Measurements from ENCODE around the gene LRGUK.
"Not testable (repeated sequence)": the region's sequence is repeated elsewhere in the genome, so short reads cannot be mapped to it uniquely, and the experiment has no call there.

The LRGUK gene

GRCh38 chr7:134189559-134189958 lies 62.4 kb downstream of the LRGUK start:
- no peak for DNase-seq

- DNase-seq: no peak
Measured at GRCh38 chr7:134191876-134192275, 64.7 kb downstream of the LRGUK start.

DNA sequence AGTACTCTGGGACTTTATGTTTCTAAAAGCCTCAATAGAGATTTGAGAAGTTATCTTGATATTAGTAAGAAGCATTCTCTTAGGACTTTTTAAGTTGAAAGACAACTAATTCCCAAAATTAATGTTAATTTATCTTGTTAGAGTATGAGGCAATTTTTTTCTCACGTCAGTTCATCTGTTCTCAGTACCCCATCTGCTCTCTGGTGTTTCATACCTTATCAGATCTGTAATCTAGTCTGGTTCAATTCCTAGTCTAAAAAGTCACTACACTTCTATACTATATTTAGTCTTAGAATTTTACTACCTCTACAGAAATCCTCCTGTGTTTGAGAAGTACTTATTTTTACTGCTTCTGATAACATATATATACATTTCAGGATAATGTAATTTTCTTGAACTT lies 66.1 kb downstream of the LRGUK start:
- DNase-seq: no peak

DNA sequence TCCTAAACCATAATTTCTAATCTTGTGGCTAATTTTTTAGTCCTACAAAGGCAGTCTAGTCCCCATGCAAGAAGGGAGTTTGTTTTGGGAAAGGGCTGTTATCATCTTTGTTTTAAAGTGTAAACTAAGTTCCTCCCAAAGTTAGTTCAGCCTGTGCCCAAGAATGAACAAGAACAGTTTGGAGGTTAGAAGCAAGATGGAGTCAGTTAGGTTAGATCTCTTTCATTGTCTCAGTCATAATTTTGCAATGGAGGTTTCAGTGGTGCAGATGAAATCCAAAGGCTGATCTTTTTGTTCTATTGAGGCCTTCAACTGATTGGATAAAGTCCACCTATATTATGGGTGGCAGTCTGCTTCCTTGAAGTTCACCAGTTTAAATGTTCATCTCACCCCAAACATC lies 68.1 kb downstream of the LRGUK start:
- DNase-seq: no peak

- no peak for DNase-seq
Measured at GRCh38 chr7:134196439-134196838, 69.3 kb downstream of the LRGUK start.

- no peak for DNase-seq
Measured at GRCh38 chr7:134197345-134197744, 70.2 kb downstream of the LRGUK start.

GRCh38 chr7:134200970-134201369 lies 73.8 kb downstream of the LRGUK start:
- no peak for DNase-seq

DNA sequence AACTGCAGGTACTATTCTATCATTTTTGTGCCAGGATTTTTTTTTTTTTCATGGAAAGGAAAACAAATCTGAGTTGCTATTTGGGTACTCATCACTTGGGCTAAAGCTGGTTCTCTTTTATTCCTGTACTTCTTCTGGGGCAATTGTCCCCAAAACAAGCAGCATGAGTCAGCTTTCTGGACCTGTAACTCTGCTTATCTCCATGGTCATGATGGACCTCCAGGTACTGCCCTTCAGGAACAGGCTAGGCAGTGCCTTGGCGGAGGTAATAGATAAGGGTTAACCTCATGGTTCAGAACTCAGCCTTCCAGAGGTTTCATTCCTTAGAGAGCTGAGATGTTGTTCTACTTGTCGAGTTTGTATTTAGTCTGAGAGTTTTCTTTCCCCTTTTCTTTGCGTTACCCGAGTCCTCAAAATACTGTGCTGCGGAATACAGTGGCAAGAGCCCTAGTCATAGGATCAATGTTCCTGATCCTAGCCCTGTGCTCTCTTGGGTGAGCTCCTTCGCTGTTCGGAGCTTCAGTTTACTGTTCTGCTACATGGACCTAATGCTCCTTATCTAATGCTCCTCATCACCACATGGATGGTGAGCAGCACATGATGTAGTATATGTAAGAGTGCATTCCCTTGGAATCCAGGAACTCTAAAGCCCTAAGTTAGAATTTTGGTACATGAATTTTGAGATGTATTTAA lies 74.6 kb downstream of the LRGUK start:
- no peak for DNase-seq

DNA sequence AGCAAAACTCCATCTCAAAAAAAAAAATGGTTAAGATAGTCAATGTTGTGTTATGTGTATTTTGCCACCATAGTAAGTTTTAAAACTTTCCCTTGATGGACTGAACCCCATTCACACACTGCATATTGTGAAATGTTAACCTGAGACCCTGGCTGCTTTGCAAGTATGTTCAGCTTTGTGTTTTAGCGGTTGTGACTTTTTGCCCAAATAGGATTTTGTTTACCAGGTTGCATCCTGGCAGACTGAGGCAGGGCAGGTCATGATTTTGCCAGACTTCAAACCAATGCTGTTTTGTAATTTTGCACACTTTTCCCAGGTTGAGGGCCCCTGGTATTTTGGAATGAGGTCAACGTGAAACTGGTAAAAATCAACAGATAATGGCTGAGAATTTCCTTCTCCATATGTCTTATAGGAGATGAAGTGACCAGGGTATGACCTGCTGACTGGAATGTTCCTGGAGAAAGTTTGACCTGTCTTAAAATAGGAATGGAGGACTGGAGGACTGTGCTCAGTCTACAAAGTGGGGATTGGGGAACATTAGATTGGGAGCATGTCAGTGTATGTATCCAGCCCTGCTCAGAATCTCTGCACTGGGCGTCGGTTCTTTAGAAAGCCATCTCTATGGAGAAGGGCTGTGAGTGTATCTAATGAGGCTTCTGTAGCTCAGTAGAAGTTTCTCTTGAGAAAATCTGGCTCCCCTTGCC lies 76.2 kb downstream of the LRGUK start:
- no peak for DNase-seq

- no peak for DNase-seq
Measured at GRCh38 chr7:134209322-134210015, 82.3 kb downstream of the LRGUK start.

GRCh38 chr7:134210227-134210626 lies 83.1 kb downstream of the LRGUK start:
- no peak for DNase-seq

DNA sequence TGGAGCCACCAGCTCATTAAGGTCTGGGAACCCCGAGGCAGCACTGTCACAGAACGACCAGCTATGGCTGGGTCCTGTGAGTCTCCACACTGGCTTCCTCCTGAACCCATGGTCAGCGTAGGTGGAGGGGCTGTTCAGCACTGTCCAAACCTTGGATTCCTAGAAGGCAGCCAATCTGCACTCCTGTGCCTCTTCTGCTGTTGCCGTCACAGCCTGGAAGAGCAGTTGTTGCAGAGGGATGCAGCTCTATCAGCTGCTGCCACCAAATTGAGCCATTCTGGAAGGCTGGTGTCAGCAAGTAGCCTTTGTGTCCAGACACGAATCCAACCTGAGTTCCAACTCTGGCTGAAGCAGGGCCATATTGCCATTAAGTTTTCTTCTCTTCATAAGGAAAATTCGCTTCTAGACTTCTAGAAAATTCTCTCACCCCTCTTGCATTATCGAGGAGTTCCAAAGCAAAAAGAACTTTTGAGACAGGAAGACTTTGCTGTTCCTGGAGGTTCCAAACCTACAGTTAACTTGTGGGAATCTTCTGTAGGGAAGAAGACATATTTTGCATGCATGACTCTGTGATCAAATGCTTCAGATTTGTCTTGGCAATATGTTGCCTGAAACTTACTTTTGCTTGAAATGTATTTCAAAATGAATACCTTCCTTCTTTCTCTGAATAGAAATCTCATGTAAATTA lies 84.0 kb downstream of the LRGUK start:
- DNase-seq: no peak

GRCh38 chr7:134211817-134212216 lies 84.7 kb downstream of the LRGUK start:
- DNase-seq: no peak

- no peak for DNase-seq
Measured at GRCh38 chr7:134212576-134213546, 85.7 kb downstream of the LRGUK start.

DNA sequence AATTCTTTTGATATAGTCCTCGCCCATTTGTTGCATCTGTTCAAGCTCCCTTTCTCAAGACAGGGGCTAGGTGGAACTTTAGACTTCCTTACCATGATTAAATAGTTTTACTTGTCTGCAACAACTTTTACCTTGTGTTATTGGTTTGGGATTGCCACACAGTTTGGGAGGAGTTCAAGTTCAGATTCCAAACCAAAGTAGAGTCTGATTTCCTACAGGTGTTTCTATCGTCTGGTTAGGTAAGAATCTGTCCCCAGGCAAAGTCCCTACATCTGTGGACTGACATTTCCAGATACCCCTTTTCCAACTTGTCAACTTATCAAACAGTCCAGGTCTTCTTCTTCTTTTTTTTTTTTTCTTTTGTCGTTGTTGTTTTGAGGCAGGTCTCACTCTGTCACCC lies 93.1 kb downstream of the LRGUK start:
- no peak for DNase-seq

DNA sequence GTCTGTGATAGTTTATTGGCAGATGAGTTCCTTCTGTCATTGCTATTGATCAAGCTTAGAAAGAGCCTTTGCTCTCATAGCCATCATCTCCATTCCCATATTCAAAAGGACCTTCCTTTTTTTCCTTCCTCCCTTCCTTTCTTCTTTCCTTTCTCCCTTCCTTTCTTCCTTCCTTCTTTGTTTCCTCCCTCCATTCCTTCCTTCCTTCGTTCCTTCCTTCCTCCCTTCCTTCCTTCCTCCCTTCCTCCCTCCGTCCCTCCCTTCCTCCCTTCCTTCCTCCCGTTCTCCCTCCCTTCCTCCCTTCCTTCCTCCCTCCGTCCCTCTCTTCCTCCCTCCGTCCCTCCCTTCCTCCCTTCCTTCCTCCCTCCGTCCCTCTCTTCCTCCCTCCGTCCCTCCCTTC lies 104.2 kb downstream of the LRGUK start:
- not testable (repeated sequence) for DNase-seq

- DNase-seq: no peak
Measured at GRCh38 chr7:134234216-134234615, 107.1 kb downstream of the LRGUK start.

- DNase-seq: no peak
Measured at GRCh38 chr7:134245253-134245652, 118.1 kb downstream of the LRGUK start.

DNA sequence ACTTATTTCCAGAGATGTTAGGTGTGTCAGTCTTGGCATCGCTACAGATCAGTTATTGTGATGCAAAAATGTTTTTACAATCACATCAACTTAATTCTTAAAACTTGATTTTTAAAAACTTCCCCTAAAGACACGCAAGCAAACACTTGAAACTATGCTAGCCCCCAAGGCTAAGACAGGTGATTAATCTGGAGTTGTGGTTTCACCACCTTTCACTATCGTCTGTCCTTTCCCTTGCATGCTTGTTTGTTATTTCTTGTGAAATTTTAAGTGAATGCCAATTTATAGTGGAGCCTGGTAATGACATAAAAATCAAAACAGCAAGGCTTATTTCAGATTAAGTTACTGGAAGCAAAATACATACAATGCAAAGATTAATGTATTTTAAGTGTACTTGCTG lies 119.2 kb downstream of the LRGUK start:
- DNase-seq: no peak

- no peak for DNase-seq
Measured at GRCh38 chr7:134246761-134247160, 119.6 kb downstream of the LRGUK start.

DNA sequence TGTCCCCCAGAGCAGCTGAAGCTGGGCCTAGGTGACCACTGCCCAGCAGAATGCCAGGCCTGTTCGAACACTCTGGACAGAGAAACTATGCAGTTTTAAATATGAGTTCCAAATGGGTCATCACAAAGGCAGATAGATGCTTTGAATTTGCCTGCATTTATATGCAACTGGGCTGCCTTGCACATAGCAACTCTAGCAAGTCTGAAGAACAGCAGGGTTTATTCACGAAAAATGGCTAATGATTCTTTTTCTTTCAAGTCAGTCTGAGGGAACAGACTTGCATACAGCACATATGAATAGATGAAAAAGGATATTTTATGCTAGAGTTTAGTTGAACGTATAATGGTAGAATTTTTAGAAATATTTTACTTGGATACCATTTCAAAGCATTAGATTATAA lies 121.1 kb downstream of the LRGUK start:
- no peak for DNase-seq

DNA sequence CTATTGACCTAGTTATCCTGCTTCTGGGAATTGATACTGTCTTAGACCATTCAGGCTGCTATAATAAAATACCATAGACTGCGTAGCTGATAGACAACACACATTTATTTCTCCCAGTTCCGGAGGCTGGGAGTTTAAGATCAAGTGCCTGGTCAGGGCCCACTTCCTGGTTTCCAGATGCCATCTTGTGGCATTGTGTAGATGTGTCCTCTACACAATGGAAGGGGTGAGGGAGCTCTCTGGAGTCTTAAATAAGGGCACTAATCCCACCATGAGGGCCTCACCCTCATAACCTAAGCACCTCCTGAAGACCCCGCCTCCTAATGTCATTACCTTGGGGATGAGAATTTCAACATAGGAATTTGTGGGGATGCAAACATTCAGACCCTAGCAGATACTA lies 127.2 kb downstream of the LRGUK start:
- no peak for DNase-seq
